ENCODE measurements around the gene CLDN4.
"Not testable (repeated sequence)": the region's sequence is repeated elsewhere in the genome, so short reads cannot be mapped to it uniquely, and the experiment has no call there.

Gene CLDN4

GRCh38 chr7:73842067-73842976, 11.5 kb downstream of the CLDN4 start, which contains the start of gene METTL27:
Gene METTL27 (minus strand): TSS chr7:73842516. CDS start chr7:73842140, 376 bp downstream.
- DNase-seq (ENCODE audit: low read depth, low spot score): no peak

GRCh38 chr7:73844131-73844547, 13.3 kb downstream of the CLDN4 start:
- DNase-seq (ENCODE audit: low read depth, low spot score): no peak

- DNase-seq (ENCODE audit: low read depth, low spot score): no peak
Observed at GRCh38 chr7:73844848-73845460, 14.2 kb downstream of the CLDN4 start.

GRCh38 chr7:73845701-73846195, 15.0 kb downstream of the CLDN4 start:
- not testable (repeated sequence) for DNase-seq (ENCODE audit: low read depth, low spot score)

- no peak for DNase-seq (ENCODE audit: low read depth, low spot score)
Observed at GRCh38 chr7:73847941-73848723, 17.3 kb downstream of the CLDN4 start.

- DNase-seq (ENCODE audit: low read depth, low spot score): peak; percentile 77
Observed at GRCh38 chr7:73850781-73851207, 20.0 kb downstream of the CLDN4 start.

- no peak for DNase-seq (ENCODE audit: low read depth, low spot score)
Observed at GRCh38 chr7:73851410-73852338, 20.9 kb downstream of the CLDN4 start.

- no peak for DNase-seq (ENCODE audit: low read depth, low spot score)
Observed at GRCh38 chr7:73852500-73852899, 21.7 kb downstream of the CLDN4 start.

GRCh38 chr7:73856941-73857340, 26.1 kb downstream of the CLDN4 start:
- no peak for DNase-seq (ENCODE audit: low read depth, low spot score)

- no peak for DNase-seq (ENCODE audit: low read depth, low spot score)
Observed at GRCh38 chr7:73858807-73859206, 28.0 kb downstream of the CLDN4 start.

GRCh38 chr7:73860859-73861258, 30.1 kb downstream of the CLDN4 start, which contains the start of gene TMEM270:
Gene TMEM270 (plus strand): TSS chr7:73861159. CDS start chr7:73861195, 36 bp downstream.
- no peak for DNase-seq (ENCODE audit: low read depth, low spot score)

- DNase-seq (ENCODE audit: low read depth, low spot score): no peak
Observed at GRCh38 chr7:73861305-73861704, 30.5 kb downstream of the CLDN4 start.

- DNase-seq (ENCODE audit: low read depth, low spot score): no peak
Observed at GRCh38 chr7:73864981-73865711, 34.4 kb downstream of the CLDN4 start.

GRCh38 chr7:73865738-73866445, 35.1 kb downstream of the CLDN4 start:
- DNase-seq (ENCODE audit: low read depth, low spot score): no peak

- no peak for DNase-seq (ENCODE audit: low read depth, low spot score)
Observed at GRCh38 chr7:73866446-73866767, 35.6 kb downstream of the CLDN4 start.

- DNase-seq (ENCODE audit: low read depth, low spot score): no peak
Observed at GRCh38 chr7:73869011-73869798, 38.4 kb downstream of the CLDN4 start.

- DNase-seq (ENCODE audit: low read depth, low spot score): no peak
Observed at GRCh38 chr7:73870041-73870492, 39.3 kb downstream of the CLDN4 start.
